Stimulated activated naive CD8-positive, alpha-beta T cell treated with anti-CD3 and anti-CD28 coated beads, Interleukin-15, Interleukin-2, amounts not matched to agents 100 U/mL and 50 U/mL, for 24 hours (primary cell): ENCODE data around the gene PTPRN2.

ENCODE experiments used
- ATAC-seq: fragments of 150-1000 bp; cut with Tn5 transposase; one replicate; pipeline ENCODE4 v1.10.0; 2021
- DNase-seq: peaks from one replicate; pipeline ENCODE4 v3.0.0; 2021

Gene PTPRN2

DNA sequence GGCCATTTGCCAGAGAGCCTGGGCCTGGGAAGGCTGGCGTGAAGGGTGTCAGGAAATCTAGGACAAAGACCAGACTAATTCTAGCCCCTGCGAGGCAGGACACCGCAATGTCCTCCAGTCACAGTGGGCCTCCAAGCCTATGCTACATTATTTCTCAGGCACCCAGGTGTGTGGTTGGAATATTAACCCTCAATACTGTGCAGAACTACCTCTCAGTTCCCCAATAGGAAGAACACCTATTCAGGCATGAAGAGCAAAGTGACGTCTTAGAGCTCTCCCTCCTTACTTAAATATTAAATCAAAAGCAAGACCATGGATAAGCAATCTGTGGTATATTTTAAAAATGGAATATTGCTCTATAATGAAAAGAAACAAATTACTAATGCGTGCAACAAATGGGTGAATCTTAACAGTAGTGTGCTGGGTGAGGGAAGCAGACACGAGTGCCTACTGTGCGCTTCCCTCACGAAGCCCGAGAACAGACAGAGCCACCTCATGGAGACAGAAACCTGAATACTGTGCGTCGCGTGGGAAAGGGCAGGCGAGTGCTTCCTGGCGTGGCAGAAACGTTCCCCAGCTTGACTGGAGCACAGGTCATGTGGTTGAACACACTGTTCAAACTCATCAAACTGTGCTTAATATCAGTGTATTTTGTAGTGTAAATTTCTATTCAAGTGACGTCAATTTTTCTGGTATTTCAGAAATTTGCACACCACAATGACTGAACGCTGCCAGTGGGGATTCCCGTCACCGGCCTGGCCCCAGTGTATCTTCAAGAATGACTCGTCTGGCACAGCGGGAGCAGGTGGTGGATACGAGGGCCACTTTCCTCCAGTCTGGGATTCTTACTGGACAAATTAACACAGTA lies 15.5 kb upstream of the PTPRN2 start:
- DNase-seq (no peak), ATAC-seq (peak; percentile 60)

DNA sequence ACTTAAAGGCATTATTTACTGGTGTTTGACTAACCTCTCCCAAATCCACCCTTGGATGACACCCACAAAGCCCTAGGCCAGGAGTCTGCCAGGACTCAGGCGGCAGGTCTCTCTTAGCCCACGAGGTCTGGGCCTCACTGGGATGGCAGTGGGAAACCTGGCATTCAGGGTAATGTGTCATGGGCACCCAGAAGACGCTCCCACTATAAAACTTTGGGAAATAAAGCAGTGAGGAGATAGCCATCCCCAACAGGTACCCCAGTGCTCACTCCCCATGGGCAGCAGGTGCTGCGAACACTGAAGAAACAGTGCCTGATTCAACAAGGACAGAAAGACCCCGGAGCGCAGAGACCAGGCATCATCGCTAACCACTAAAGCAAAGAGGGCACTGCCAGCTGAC lies 14.4 kb upstream of the PTPRN2 start:
- no peak for DNase-seq
- ATAC-seq: no peak

DNA sequence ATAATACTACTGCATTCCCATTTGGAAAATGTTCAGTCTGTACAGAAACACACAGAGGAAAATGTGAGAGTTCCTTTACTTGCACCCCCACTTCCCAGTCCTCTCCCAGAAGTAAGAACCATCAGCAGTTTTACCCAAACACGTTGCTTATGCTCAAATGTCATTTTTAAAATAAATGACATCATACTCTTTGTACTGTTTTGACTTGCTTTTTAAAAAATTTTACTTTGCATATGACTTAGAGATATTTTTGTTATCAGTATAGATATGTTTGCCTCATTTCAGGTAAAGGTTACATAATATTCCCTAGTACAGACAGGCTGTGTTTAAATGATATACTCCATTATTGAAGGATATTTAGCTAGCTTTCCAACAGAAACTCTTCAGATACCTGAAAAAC lies 13.5 kb upstream of the PTPRN2 start:
- no peak for DNase-seq

GRCh38 chr7:158596745-158597144 lies 9.1 kb upstream of the PTPRN2 start:
- ATAC-seq (no peak), DNase-seq (no peak)

More for the DNA sequence above, 13.5 kb upstream of the PTPRN2 start:
- ATAC-seq: no peak

DNA sequence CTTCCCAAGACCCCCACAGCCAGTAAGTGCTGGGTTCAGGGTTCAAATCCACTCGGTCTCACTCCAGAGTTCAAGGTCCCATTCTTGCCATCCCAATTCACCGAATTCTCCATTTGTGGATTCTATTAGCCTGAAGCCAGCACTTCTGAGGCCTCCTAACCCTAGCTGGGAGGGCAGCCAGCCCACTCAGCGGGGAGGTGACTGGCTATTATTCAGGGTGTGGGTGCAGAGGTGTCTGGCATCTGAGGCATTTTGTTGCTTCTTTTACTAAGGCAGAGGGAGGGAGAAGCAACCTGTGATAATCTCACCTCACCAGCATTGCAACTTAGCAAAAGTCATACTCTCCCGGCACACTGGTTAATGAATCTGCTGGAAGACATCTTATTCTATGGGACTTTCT lies 8.7 kb upstream of the PTPRN2 start:
- ATAC-seq (no peak), DNase-seq (no peak)

DNA sequence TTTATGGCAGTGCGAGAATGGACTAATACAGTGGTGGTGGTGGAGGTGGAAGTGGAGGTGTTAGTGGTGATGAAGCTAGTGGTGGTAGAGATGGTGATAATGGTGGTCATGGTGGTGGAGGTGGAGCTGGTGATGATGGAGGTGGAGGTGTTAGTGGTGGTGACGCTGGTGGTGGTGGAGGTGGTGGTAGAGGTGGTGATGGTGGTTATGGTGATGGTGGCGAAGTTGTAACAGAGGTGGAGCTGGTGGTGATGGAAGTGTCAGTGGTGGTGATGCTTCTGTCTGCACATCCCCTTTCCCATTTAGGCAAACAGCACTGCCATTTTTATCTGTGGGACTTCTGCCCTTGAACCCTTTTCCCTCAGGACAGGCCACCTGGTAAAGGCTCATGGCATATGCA lies 7.4 kb upstream of the PTPRN2 start:
- ATAC-seq (peak; percentile 79), DNase-seq (no peak)

GRCh38 chr7:158592541-158592940 lies 4.9 kb upstream of the PTPRN2 start:
- no peak for DNase-seq
- no peak for ATAC-seq

DNA sequence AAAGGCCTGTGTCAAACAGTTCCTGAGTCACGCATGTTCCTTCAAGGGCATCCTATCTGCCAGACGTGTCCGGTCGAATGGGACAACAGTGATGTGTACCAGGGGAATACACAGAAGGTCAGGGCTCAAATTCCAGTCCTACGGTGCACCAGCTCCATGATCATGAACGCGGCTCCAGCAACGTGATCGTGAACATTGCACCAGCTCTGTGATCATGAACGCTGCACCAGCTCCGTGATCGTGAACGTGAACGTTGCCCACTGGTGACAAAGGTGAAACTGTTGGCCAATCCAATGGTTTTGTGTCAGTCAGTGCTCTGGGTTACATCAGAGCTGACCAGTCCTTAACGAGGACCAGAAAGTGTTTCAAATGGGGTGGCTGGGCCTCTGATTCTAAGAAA lies 4.3 kb upstream of the PTPRN2 start:
- ATAC-seq: no peak
- DNase-seq: no peak

DNA sequence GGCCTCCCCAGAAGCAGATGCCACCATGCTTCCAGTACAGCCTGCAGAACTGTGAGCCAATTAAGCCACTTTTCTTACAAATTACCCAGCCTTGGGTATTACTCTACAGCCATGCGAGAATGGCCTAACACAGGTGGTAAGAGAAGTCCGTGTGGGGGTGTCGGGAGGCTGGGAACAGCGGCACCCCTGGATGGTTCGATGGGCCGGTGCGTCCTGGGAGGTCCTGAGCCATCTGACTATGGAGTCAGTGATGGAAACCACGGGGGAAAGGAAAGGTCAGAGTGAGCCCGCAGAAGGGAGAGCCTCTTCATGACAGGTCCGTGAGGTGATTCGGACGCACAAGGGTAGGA lies 2.5 kb upstream of the PTPRN2 start:
- DNase-seq (no peak), ATAC-seq (no peak)

GRCh38 chr7:158589653-158590052 lies 2.0 kb upstream of the PTPRN2 start:
- no peak for ATAC-seq
- DNase-seq: no peak

- ATAC-seq: no peak
- no peak for DNase-seq
Observed at GRCh38 chr7:158588878-158589442, 1.3 kb upstream of the PTPRN2 start.

GRCh38 chr7:158588085-158588877 lies 658 bp upstream of the PTPRN2 start:
- ATAC-seq (no peak), DNase-seq (no peak)

GRCh38 chr7:158586499-158587161 lies 993 bp downstream of the PTPRN2 start:
- ATAC-seq (no peak), DNase-seq (no peak)

GRCh38 chr7:158585721-158586498 lies 1.7 kb downstream of the PTPRN2 start:
- DNase-seq (no peak), ATAC-seq (no peak)

- DNase-seq (no peak), ATAC-seq (no peak)
Observed at GRCh38 chr7:158584407-158584806, 3.2 kb downstream of the PTPRN2 start.

GRCh38 chr7:158583810-158584209 lies 3.8 kb downstream of the PTPRN2 start:
- DNase-seq (no peak), ATAC-seq (no peak)

DNA sequence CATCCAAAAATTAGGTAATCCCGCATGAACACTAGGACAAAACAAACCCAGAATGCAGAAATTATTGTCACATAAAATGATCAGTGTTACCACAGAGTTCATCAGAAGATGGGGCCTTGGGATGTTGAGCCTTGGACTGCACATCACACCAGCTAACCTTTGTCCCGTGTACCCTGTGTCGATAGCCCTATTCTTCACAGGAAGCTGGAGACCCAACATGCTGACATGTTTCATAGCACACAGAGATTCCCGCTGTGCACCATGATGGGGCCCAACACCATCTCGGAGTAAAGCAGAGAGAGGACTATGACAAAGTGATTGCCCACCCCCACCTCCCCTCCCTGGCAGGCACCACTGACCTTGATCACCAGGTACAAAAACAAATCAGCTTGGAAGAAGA lies 4.5 kb downstream of the PTPRN2 start:
- DNase-seq: no peak
- ATAC-seq: no peak

DNA sequence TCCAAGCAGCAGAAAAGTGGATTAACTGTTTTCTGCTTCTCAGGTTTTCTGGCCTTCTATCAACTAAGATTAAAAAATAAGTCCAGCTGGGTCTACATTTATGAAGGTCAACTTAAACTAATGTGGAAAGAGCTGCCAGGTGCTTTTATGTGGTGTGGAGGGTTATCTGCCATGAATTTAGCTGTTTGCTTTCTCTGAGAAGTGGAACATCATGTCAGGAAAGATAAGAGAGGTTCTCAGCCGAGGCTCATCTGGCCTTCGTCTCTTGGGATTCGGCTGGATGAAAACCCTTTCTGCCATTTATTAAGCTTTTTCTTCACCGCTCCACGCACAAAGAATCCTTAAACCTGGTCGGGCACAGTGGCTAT lies 5.5 kb downstream of the PTPRN2 start:
- DNase-seq (no peak), ATAC-seq (no peak)

DNA sequence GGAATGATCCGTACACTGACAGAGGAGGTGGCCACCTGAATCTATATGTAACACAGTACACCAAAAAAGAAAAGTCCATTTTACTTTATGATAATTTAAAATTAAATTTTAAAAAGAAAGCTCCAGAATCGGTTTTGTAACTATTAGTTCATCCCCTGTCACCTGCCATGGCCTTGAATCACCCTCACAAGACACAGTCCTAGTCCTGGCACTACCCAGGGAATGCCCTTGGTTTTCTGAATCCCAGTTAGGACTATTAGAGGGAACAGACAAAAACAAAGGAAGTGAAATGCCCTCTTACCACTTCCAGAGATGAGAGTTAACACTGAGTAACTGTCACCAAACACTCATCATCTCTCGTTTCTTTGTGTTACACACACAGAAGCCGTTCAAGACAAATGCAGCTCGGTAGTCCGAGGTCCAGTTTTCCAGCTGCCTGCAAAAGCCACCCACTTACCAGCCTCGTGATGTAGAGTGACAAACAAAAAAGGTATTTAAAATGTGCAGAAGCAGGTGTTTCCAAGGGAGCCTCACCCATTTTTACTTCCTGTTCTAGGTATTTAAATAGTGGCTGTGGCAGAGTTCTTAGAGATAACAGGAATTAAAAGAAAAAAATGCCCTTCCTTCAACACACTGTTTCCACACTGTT lies 6.1 kb downstream of the PTPRN2 start:
- DNase-seq: no peak
- ATAC-seq: no peak

DNA sequence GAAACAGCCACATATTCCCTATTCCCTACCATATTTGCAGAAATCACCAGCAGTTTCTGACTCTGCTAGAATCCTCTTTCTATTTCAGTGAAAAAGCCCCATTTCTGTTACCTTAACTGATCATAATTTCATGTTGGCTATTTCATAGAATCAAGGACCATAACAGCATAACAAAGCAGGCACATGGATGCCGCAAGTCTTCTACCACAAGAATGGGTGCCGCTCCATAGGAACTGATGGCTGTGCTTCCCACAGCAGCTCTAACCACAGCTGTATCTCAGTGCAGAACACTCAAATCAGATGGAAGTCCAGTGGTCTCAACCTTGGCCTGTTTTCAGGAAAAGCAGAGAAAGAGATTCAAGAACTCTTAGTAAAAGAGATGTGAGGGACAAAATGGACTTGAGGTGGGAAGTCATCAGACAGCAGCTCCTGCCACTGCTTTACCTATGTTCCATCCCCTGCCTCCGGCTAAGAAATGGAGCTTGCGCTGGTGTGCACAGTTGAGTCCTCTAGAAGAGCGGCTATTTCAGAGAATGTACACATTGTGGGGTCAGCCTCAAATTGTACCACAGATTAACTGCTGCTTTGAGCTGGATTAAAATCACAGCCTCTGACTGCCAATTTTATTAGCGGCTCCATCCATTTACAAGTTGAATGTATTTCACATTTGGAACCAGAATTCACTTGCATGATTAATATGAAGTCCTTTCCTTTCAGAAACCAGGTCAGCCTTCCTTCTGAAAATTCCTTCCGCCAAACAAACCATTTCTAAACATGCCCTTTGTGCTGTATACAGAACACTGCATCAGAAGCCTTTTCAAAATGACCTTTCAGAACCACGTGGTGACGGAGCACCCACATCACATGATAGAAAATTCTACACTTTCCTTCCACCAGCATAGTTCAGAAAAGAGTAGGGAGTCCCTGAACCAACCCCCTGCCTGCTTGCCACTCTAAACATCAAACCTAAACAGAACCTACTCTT lies 7.7 kb downstream of the PTPRN2 start:
- ATAC-seq: no peak
- no peak for DNase-seq
